GM19240 (cell line): ENCODE results near the gene TNFAIP8L2.
"Not testable (repeated sequence)": the region's sequence is repeated elsewhere in the genome, so short reads cannot be mapped to it uniquely, and the experiment has no call there.

Source experiments
- DNase-seq: peaks from one replicate; pipeline ENCODE4 v3.0.0; 2011; ENCODE audit warnings: low spot score; ENCODE audit not compliant: insufficient read length

Gene TNFAIP8L2

DNA sequence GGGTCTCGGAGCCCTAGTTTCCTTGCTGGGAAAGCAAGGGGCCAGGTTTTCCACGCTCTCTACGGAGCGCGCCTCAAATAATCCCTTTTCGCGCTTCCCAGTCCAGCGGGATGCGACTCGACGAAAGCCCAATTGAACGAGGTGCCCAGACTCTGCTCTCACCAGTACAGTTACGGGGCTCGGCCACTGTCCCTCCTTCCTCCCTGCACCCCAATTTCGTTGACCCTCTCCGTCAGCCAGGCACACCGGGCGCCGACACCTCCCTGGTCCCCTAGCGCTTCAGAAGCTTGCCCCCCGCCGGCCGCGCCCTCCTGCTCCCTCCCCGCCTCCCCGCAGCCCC is 10.4 kb upstream of the TNFAIP8L2 start:
- DNase-seq: no peak

GRCh38 chr1:151146412-151147131 is 9.9 kb upstream of the TNFAIP8L2 start, which contains the start of gene SEMA6C:
Gene SEMA6C (minus strand): TSS chr1:151146631. CDS start chr1:151142621, 4,010 bp downstream.
- DNase-seq: peak; percentile 88

- no peak for DNase-seq
These were observed 9.3 kb upstream of the TNFAIP8L2 start for GRCh38 chr1:151147132-151147503.

GRCh38 chr1:151147665-151148064 is 8.8 kb upstream of the TNFAIP8L2 start:
- DNase-seq: no peak

DNA sequence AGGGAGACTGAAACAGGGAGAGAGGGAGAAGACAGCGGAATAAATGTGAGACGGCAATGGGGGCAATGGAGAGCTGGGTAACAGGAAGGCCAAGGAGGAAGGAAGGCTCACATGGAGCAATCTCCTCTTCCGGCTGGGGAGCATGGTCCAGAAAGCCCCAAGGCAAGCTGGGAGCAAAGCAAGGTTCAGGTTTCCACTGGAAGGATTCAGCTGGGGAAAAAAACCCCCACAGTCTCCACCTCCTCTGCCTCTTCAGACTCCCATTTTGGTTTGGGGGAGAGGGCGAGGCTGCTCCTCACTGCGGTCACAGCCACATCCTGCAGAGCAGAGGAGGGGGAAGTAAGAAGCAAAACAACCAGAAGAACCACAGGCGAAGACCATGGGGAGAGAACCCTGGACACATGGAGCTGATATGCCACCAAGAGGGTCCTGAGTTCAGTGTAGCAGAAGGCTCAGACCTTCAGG is 650 bp downstream of the TNFAIP8L2 start:
- no peak for DNase-seq

GRCh38 chr1:151158326-151158725 is 1.9 kb downstream of the TNFAIP8L2 start:
- no peak for DNase-seq

DNA sequence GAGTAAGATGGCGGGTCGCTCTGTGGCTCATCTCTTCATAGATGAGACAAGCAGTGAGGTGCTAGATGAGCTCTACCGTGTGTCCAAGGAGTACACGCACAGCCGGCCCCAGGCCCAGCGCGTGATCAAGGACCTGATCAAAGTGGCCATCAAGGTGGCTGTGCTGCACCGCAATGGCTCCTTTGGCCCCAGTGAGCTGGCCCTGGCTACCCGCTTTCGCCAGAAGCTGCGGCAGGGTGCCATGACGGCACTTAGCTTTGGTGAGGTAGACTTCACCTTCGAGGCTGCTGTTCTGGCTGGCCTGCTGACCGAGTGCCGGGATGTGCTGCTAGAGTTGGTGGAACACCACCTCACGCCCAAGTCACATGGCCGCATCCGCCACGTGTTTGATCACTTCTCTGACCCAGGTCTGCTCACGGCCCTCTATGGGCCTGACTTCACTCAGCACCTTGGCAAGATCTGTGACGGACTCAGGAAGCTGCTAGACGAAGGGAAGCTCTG is 2.4 kb downstream of the TNFAIP8L2 start:
- DNase-seq: no peak

DNA sequence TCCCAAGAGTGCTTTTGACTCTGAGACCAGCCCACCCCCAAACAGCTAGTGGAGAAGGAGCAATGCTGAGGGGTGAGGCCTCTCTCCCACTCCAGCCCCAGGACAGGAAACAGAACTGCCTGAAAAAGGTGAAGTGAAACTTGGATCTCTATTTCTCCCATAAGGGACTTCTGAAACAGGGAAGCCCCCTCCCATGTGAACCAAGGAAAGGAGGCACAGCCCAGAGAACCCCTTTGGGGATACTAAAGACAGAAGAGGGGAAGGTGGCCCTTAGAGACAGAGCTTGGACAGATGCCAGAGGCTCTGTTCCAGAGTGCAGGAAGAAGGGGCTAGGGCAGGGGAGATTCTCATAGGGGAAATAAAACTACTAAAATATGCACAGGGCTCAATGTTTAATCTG is 2.9 kb downstream of the TNFAIP8L2 start:
- no peak for DNase-seq

GRCh38 chr1:151164732-151165280 is 8.4 kb downstream of the TNFAIP8L2 start:
- DNase-seq: no peak

- no peak for DNase-seq
These were observed 8.9 kb downstream of the TNFAIP8L2 start for GRCh38 chr1:151165281-151165737.

GRCh38 chr1:151165738-151166504 is 9.5 kb downstream of the TNFAIP8L2 start, which contains the start of the genes LYSMD1 and SCNM1:
Gene LYSMD1 (minus strand): TSS chr1:151165902. CDS start chr1:151165258, 644 bp downstream.
Gene SCNM1 (plus strand): TSS chr1:151166144. CDS start chr1:151166153, 9 bp downstream.
- DNase-seq: peak; percentile 91

DNA sequence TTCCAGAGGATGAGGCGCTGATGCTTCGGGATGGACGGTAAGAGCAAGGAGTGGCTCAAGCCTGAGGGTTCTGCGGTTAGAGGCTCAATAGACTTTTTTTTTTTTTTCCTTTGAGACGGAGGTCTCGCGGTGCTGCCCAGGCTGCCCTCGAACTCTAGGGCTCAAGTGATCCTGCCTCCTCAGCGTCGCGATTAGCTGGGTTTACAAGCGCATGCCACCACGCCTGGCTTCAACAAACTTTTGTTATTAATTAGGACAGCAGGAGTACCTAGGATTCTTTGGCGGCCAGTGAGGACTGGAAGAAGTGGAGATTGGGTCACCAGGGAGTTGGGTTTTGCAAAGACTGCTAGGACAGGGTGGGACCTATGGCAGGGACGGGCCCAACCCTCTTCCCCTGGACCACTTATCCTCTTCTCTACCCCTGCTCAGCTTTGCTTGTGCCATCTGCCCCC is 10.1 kb downstream of the TNFAIP8L2 start:
- DNase-seq: no peak

- DNase-seq: no peak
These were observed 10.7 kb downstream of the TNFAIP8L2 start for GRCh38 chr1:151167116-151167515.

- DNase-seq: no peak
These were observed 14.7 kb downstream of the TNFAIP8L2 start for GRCh38 chr1:151171190-151171589.

- DNase-seq: no peak
These were observed 18.7 kb downstream of the TNFAIP8L2 start for GRCh38 chr1:151175041-151175741.

GRCh38 chr1:151175863-151176262 is 19.4 kb downstream of the TNFAIP8L2 start, which contains the start of gene TMOD4:
Gene TMOD4 (minus strand): TSS chr1:151175981. CDS start chr1:151174875, 1,106 bp downstream.
- DNase-seq: no peak

DNA sequence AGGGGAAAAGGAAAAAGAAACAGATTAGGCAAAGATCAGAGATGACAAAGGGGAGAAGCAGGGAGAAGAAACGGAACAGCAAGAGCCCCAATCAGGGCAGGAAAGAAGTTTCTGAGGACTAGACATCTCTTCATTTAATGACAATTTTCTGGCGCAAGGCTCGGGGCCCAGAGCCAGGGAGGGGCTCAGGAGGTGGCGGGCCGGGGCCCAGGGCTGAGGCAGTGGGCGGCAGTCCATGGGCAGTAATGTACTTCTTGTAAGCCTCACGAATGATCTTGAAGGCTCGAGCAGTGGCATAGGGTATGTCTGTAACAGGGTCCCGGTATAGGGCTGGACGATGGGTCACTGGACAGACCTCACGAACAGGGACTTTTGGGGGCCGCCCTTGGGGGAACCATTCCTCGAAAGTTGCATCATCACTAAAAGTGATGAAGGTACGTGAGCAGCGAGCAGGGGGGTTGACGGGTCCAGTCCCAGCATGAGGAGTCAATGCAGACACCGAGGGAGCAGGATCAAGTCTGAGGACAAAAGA is 20.1 kb downstream of the TNFAIP8L2 start:
- no peak for DNase-seq

DNA sequence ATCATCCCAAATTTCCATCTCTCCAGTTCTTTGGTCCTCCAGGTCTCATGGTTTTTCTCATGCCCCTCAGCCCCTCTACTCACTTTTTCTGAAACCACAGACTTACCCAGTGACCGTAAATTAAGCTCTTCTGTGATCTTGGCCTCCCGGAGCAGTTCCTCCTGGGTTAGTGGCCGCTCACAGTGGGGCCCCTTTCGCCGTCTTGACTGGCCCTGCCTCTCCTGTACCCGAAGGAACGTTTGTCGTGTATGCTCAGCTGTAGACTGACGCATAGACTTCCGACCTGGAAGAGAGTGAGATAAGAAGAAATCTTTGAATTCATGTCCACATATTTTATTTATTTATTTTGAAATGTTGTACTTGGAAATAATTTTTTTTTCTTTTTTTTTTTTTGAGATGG is 27.8 kb downstream of the TNFAIP8L2 start:
- no peak for DNase-seq

GRCh38 chr1:151187205-151187604 is 30.8 kb downstream of the TNFAIP8L2 start:
- no peak for DNase-seq

DNA sequence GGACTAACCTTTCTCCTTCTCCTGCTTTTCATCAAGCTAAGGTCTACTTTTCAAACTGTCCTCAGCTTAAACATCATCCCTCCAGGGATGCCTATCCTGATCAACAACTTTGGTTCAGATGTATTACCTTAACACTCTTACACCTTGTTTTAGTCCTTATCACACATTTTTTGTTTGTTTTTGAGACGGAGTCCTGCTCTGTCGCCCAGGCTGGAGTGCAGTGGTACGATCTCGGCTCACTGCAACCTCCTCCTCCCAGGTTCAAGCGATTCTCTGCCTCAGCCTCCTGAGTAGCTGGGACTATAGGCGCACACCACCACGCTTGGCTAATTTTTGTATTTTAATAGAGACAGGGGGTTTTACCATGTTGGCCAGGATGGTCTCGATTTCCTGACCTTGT is 32.2 kb downstream of the TNFAIP8L2 start:
- not testable (repeated sequence) for DNase-seq
